RWPE2 (cell line): ENCODE data around the gene PTPRR.

Source experiments
- ATAC-seq: fragments of 200-7000 bp; cut with Tn5 transposase; 3 replicates; pipeline ENCODE4 v1.9.1; 2021; ENCODE audit warnings: low read depth
- DNase-seq: peaks from one replicate; pipeline ENCODE4 v3.0.0-alpha.2; 2020; ENCODE audit warnings: low spot score
- H3K27ac ChIP-seq: fragments of 450-650 bp; 2 replicates; pipeline ENCODE4 v1.5.1; 2017; ENCODE audit warnings: mild to moderate bottlenecking; ENCODE audit not compliant: poor library complexity, severe bottlenecking
- H3K27me3 ChIP-seq: fragments of 250-450 bp; sonication (Bioruptor Pico); 2 replicates; pipeline ENCODE4 v1.5.1; 2021; ENCODE audit warnings: mild to moderate bottlenecking, moderate library complexity; ENCODE audit not compliant: insufficient read depth, poor library complexity, severe bottlenecking
- H3K36me3 ChIP-seq: fragments of 250-450 bp; sonication (Bioruptor Pico); 2 replicates; pipeline ENCODE4 v1.5.1; 2020; ENCODE audit warnings: low read depth, mild to moderate bottlenecking, moderate library complexity
- H3K4me1 ChIP-seq: fragments of 250-450 bp; sonication (Bioruptor Pico); 2 replicates; pipeline ENCODE4 v1.5.1; 2021; ENCODE audit warnings: mild to moderate bottlenecking, moderate library complexity; ENCODE audit not compliant: insufficient read depth, poor library complexity, severe bottlenecking
- H3K4me3 ChIP-seq: fragments of 250-450 bp; sonication (Bioruptor Pico); 2 replicates; pipeline ENCODE4 v1.5.1; 2021; ENCODE audit warnings: mild to moderate bottlenecking, moderate library complexity; ENCODE audit not compliant: severe bottlenecking
- H3K9me3 ChIP-seq: fragments of 250-450 bp; sonication (Bioruptor Pico); 2 replicates; pipeline ENCODE4 v1.5.1; 2021; ENCODE audit warnings: mild to moderate bottlenecking, moderate library complexity; ENCODE audit not compliant: severe bottlenecking
- CTCF ChIP-seq: fragments of 450-650 bp; IDR thresholded peaks from one replicate; pipeline ENCODE4 v1.5.1; 2017; ENCODE audit warnings: mild to moderate bottlenecking, moderate library complexity; ENCODE audit not compliant: poor library complexity, severe bottlenecking

Gene PTPRR

GRCh38 chr12:70592664-70593063, 327.9 kb downstream of the PTPRR start:
- no peak for TF ChIP-seq CTCF
- no peaks in the 10 kb centered on the region for H3K4me1 ChIP-seq
- ATAC-seq, result no peak
- H3K27ac ChIP-seq, result no peak overlapping the region
- H3K9me3 ChIP-seq, result no peaks in the 10 kb centered on the region
- no peaks in the 10 kb centered on the region for H3K36me3 ChIP-seq
- DNase-seq, result no peak
- H3K27me3 ChIP-seq, result no peaks in the 10 kb centered on the region
- H3K4me3 ChIP-seq, result no peak overlapping the region

GRCh38 chr12:70590549-70591226, 329.9 kb downstream of the PTPRR start:
- no peaks in the 10 kb centered on the region for H3K4me1 ChIP-seq
- no peak for DNase-seq
- ATAC-seq, result no peak
- H3K36me3 ChIP-seq, result no peaks in the 10 kb centered on the region
- no peak overlapping the region for H3K27ac ChIP-seq
- TF ChIP-seq CTCF, result peak; percentile 4
- no peak overlapping the region for H3K4me3 ChIP-seq
- H3K27me3 ChIP-seq, result no peaks in the 10 kb centered on the region
- H3K9me3 ChIP-seq, result no peaks in the 10 kb centered on the region

GRCh38 chr12:70590051-70590450, 330.5 kb downstream of the PTPRR start:
- TF ChIP-seq CTCF, result peak; percentile 91
- no peaks in the 10 kb centered on the region for H3K27me3 ChIP-seq
- no peaks in the 10 kb centered on the region for H3K36me3 ChIP-seq
- no peaks in the 10 kb centered on the region for H3K4me1 ChIP-seq
- peak; percentile 87 for ATAC-seq
- DNase-seq, result peak; percentile 69
- H3K4me3 ChIP-seq, result no peak overlapping the region
- no peaks in the 10 kb centered on the region for H3K9me3 ChIP-seq
- no peak overlapping the region for H3K27ac ChIP-seq
